Fibroblast of skin of left biceps (primary cell): ENCODE results near the gene RBP5.
A peak's percentile ranks its signal among the peaks of the same experiment; 100 is the strongest.

ENCODE experiments used
- DNase-seq, 2 experiments: peaks; one replicate each; pipeline ENCODE4 v3.0.0-alpha.2; 2013; ENCODE audit warnings: low read depth in 2 of 2

RBP5 gene

DNA sequence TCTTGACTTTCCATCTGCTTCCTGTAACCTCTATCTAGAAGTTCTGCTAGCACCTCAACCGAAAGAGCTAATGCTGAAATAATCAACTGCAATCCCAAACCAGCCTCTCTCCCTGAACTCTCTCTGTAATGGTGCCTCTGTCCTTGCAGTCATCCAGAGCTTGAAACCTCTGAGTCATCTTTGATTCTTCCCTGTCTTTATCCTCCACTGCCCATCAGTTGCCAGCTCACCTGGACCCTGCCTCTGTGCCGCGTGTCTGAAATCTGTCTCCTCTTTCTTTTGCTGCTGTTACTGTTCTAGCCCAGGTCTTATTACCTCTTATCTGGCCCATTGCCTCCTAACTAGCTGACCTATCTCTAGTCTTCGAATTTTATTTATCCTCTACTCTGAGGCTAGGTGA is 17.0 kb upstream of the RBP5 start:
- no peak for DNase-seq

DNA sequence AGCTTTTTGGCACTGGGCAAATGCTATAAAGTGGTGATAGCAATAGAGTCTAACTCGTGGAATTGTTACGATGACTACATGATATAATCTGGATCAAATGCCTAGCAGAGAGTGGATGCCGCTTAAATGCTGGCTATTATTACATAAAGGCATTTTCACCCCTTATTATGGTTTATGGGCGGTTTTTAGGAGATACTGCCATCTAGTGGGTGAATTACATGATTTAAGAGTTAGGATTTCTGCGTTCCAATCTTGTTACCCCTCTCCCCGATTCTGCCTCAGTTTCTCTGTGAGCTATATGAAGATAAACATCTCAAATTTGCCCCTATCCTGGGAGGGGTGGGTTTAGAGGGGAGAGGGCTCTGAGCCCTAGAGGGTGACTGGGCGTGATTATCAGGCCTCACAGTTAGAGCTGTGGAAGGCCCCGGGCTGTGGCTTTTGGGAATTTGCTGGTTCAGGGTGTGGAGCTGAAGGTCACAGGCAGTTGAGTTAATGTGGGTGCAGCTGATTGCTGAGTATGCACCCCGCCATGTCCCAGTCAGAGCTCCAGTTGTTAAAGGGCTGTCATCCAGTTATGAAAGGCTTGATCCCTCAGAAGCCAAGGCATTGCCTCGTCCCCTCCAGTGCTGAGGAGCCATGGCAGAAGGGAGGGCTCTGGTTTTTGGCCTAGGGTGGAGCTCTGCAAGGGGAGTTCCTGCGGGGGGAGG is 15.9 kb upstream of the RBP5 start:
- no peak for DNase-seq

DNA sequence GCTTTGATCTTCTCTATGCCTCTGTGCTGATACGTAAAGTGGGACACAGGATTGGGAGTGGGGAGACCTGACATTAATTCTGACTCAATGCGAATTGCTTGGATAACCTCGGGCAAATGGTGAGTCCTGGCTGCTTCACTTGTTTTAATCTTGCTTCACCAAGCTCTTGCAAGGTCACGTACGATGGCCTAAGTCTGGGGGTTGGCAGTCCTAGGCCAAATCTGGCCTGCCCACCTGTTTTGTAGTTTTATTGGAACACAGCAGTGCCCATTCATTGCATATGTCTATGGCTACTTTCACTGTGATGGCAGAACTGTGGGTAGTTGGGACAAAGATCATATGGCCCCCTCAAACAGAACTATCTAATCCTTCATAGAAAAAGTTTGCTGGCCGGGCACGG is 14.9 kb upstream of the RBP5 start:
- no peak for DNase-seq

DNA sequence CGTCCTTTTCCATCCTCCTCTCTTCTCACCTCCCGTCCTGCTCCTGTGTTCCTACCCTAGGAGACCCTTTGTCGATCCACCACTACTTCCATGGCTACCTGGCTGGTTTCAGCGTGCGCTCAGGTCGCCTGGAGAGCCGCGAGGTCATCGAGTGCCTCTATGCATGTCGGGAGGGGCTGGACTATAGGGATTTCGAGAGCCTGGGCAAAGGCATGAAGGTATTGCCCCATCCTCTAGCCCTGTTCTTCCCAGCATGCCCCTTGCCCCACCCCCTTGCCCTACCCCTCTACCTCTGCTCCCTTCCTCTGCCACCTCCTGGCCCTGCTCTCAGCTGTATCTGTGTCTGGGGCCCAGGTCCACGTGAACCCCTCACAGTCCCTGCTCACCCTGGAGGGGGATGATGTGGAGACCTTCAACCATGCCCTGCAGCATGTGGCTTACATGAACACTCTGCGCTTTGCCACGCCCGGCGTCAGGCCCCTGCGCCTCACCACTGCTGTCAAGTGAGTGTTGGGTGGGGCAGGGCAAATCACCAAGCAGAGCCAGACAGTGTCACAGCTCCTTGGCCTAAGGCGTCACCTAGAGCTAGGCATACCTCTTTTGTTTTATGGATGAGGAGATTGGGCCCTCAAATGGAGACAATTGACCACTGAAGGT is 14.2 kb upstream of the RBP5 start:
- no peak for DNase-seq

DNA sequence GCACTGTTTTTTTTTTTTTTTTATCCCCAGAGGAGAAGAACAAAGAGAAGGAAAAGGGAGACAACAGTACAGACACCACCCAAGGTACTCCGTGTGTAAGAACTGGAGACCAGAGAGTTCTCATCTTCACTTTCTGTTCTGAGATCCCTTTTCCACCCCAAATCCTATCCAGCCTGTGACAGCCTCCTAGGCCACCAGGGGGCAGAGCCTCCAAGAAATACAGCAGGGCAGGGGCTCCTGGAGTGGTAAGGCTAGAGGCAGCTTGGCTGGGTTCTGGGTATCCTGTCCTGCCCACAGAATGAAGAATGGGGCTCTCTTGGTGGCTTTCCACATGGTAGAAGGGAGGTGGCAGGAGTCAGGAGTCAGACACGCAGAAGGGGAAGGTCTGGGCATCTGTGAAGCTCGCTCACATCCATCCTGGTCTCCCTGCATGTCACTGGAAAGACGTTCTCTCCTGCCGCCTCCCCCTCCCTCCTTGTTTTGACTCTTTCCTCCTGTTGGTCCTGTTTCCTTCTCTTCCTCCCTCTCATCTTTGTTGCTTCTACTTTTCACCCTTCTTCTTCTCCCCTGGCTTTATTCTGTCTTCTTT is 13.5 kb upstream of the RBP5 start:
- DNase-seq = no peak

DNA sequence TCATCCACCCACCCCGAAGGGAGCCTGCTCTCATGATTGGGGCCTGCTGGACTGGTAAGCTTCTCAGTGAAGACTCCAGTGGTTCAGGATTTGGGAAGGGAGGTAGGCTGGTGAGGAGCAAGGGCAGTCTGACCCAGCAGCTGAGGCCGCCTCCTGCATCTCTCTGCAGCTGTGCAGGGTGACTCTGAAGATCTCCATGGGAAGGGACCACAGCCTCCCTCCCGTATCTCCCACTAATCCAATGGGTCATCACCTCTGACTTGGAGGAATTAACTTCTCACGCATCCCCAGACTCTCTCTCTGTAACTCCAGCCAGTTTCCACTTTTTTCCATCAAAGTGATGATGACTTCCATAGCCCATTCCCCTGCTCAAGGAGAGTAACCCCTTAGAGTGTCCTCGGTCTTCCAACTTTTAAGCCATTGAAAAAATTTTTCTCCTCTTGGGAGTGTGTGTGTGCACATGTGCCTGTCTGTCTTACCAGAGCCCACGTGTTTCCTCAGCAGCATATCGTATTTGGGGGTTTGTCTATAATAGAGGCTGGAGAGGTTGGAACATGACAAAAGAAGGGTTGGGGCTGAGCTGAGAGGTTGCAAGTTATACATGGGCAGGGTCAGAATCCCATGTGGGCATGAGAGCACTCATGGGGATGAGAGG is 12.8 kb upstream of the RBP5 start:
- DNase-seq = no peak

DNA sequence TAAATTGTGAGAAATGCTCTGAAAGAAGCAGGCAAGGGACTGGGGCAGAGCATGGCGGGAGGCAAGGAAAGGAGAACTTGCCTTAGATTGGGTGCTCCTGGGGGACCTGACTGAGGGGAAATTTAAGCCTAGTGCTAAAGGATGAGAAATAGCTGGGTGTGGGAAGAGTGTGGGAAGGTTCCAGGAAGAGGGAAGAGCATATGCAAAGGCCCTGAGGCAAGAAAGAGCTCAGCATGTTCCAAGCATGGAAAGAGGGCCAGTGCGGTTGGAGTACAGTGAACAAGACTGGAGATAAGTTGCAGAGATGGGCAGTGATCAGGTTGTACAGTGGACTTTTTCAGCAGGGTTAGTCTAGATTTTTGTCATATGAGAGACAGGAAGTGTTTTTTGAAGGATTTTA is 10.5 kb upstream of the RBP5 start:
- no peak for DNase-seq

DNA sequence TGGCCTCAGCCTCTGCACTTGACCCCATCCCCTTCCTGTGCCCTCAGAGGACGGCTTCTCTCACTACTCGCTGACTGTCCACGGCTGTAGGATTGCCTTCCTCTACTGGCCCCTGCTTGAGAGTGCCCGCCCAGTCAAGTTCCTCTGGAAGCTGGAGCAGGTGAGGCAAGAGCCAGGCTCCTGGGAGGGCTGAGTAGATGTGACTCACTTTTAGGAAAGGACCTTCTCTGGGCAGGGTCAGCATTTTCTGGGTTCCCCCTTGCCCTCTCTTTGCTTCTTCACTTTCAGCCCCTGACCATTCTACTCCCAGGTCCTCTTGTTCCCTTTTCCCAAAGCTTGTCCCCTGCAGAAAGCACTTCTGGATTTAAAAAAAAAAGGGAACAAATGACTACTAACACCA is 9.2 kb upstream of the RBP5 start:
- no peak for DNase-seq

DNA sequence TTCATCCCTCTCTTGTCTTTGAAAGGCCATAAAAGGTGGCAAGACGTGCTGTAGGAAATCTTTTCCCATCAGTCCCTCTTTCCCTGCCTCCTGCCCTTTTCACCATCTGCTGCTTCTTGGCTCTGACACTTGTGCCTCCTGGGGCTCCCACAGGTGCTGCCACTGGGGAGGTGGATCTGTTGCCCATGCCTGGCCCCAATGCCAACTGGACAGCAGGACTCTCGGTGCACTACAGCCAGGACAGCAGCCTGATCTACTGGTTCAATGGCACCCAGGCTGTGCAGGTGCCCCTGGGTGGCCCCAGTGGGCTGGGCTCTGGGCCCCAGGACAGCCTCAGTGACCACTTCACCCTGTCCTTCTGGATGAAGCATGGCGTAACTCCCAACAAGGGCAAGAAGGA is 8.0 kb upstream of the RBP5 start:
- DNase-seq = no peak

DNA sequence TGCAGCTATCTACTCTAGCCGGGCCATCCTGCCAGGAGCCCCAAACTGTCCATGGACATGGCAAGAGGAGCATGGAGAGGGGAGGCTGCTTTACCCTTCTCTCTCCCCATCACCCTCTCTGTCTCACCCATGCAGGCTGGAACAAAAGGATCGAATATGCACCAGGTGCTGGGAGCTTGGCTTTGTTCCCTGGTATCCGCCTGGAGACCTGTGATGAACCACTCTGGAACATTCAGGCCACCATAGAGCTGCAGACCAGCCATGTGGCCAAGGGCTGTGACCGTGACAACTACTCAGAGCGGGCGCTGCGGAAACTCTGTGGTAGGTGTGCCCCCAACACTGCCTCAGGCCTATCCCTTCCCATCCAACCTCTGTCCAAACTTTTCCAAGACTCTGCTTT is 7.4 kb upstream of the RBP5 start:
- no peak for DNase-seq

DNA sequence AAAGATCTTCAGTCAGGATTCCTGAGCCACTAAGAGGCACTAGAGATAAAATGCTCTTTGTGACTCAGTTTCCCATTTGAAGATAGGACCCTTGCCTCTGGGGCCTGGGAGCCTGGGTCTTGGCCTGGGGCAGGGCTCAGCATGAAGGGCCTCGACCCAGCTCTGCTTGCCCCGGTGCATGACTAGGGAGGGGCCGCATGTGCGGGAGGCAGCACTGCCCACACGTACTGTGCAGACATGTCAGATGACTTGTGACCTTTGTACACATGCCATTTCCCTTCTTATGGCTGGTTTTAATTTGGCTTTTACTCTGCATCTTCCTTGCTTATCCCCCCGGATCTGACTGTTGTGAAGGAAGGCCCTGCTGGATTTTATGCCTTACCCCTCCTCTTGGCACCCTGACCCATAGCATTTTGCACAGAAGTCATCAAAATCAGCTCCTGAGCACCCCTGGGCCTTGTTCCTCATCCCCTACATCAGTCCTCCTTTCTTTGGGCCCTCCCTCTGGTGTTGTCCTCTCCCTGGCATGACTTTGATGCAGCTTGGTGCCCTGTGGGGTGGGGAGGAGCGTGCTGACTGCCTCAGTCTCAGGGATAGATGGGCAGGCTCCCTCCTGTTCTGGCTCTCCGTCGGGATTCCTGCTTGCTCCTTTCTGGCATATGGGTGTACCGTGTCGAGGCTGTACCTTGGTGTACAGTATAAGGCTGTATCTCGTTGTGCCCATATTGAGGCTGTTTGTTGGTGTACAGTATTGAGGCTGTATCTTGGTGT is 5.9 kb upstream of the RBP5 start:
- DNase-seq = no peak

DNA sequence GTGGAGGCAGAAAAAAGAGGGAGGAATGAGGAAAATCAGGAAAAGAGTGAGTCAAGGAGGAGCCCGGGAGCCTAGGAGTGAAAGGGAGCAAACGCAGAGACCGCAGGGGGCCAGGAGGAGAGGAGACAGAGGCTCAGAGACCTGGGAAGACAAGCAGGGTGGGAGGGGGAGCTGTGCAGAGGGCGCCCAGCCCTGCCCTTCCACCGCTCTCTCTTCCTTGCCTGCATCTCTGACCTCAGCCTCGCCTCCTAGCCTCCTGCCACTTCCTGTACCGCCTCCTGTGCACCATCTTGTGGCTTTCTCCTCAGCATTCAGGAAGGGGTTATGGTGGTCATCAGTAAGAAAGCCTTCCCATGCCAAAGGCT is 2.8 kb upstream of the RBP5 start:
- no peak for DNase-seq

DNA sequence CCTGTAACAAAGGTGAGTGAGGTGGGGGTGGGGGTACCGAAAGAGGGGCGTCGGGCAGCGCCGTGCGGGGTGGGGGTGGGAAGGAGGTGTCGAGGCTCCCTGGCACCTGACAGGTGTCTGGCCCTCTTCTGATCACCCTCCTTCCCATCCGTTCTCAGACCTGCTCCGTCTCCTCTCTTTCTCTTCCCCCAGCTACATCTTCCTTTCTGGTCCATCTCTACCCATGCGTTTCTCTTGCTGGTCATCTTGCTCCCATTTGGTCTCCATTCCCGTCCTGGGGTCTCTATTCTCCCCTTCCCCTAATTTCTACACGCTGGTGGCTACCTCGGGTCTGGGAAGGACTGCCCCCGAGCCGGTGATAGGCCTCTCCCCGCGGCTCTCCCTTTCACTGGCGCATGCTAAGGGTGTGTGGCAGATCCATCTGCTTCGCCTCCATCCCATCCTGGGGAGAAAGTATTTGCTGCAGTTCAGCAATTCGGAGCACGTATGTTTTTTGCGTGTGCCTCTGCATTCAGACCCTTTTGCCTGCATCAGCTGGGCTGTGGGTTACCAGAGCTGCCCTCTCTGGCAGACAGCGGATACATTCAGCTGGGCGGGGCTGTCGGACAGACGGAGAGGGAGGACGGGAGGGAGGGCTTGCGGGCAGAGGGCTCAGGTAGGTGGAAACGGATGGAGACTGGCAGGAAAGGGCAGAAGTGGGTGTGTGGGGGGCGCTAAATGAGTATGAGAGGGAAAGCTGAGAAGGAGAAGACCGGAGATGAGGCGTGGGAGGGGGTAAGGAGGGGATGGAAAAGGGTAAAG is 2.2 kb upstream of the RBP5 start:
- DNase-seq = no peak

DNA sequence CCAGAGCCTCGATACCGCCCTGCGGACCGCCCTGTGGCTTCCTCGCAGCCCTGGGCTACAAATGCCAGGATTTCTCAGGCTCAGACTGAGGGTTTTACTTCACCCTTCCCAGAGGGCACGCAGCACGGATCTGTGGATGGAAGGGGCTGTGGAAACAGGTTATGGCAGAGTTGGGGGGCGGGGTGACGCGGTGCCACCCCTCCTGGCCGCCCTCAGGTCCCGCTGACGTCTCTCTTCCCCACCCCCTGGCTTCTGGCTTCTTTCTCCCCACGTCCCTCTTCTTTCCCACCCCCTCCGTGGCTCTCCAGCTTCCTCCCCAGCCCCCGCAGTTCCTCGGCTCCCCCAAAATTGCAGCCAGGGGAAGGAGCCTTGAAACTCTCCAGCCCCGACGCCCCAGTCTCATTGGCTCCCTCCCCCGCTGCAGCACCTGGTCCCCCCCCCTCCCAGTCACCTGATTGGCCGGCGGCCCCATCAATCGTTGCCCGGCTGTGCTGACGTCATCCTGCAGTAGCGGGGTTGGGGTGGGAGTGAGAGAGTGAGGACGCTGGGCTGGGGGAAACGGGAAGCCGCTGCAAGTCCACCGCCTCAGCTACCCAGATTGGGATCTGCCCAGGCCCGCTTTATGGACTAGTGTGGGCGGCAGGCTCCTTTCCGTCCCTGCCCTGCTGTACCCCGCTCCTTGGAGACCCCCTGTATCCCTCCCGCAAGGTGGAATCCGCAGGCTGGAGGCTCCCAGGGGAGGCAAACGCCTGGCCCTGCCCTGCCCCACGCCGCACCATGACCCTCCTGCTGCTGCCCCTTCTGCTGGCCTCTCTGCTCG is 1.4 kb upstream of the RBP5 start, which contains the start of gene CLSTN3:
Gene CLSTN3, plus strand, starts transcription at position 500 of the 820 bp plus-strand sequence. Its CDS starts 278 bp downstream, at position 778.
- DNase-seq = peak; percentile 44

DNA sequence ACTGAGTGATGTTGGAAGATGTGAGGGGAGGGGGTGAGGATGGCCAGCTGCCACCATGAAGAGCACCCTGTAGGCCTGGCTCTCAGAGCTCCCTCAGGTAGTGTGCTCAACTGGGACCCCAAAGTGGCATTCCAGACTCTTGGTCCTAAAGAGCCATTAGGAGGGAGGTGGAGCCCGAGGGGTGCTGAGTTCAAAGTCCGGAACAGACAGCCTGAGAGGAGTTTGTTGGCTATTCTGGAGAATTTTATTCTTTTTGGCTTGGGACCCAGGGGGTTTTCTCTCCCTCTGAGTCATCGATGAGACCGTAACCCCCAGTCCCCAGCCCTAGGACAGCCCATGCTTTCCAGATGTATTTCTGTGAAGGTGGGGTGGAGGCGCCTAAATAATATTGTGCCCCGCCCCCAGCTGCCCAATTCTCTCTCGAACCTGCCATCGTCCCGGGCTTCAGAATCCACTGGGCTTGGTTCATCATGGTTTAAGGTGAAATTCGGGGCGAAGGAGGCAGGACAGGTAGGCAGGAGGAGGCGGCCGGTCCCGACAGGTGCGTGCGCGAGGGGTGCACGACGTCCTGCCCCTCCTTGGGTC is 690 bp upstream of the RBP5 start:
- no peak for DNase-seq

DNA sequence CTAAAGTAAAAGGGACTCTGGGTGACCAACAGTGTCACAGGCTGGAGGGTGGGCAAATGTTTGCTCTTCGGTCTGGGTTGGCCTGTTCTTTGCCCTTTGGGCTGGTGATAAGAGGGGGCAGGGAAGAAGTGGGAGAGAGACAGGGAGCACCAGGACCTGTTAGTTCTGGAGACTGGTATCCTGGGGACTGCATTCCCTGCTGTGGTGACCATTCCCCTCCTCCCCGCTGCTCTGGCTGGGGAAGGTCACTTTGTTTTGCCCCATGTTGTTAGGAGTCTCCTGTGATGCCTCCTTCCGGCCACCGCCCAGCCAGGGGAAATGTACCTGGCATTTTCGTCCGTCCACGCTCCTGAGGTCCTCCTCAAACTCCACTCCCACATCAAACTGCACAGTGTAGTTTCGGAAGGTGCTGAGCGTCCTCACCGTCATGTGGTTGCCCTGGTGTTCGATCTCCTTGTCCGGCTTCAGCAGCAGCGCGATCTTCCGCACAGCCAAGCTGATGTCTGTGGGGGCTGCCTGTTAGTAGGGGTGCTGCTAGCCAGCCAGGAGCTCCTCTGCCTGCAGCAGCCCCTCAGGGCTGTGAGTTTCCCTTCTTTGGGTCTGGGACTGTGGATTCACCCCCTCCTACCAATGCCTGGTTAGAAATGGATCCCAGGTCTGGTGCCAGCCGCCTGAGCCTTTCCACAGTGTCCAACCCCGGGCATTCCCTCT is 618 bp downstream of the RBP5 start:
- no peak for DNase-seq

DNA sequence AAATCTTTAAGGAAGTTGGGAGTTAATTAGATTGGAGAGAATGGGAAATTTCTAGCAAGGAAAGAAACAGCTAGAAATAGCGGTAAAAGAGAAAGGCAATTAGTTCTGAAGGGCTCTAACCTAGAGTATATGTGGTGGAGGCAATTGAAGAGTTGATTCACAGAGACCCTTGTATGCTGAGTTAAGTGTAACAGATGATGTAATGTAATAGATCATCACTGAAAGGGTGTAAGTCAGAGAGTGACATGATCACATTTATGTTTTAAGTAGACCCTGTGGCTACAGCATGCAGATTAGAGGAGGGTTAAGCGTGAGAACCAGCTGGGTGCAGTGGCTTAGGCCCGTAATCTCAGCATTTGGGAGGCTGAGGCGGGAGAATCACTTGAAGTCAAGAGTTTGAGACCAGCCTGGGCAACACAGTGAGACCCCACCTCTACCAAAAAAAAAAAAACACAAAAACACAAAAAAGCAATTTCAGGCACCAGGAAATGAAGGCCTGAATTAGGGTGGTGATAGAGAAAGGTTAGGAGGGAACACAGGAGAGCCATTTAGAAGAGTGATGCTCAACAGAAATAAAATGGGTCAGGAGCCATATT is 3.0 kb downstream of the RBP5 start:
- DNase-seq = no peak

DNA sequence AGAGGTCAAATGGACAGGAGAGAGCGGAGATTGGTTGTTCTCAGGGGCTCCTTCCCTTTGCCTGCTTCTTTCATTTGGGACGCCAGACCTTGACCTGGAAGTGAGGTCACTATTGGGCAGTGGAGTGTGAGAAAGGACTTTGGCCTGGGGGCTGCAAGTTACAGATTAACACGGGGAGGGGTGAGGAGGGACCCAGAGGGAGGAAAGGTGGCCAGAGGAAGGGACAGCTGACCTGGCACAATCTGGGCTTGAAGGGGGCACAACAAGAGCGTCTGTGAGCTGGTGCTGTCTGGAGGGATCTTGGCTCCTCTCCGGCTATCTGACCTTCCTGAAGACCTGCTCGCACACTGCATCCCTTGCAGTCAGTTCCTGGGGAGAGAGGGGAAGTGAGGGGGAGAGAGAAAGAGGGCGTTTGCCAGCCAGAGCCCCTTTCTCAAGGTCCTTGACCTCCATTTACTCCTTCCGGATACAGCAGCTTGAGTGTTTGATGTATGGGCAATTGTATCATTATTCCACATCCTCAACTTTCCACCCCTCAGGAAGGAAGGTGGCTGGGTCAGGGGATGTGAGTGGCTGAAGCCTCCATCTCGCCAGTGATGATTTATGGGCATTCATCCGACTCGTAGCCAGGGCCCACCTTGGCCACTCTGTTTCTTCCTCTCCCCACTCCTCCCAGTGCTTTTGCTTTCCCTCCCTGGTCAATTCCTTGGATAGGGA is 4.7 kb downstream of the RBP5 start:
- no peak for DNase-seq
